ENCODE results near the gene HNRNPCL1.
"Not testable (repeated sequence)": the region's sequence is repeated elsewhere in the genome, so short reads cannot be mapped to it uniquely, and the experiment has no call there.

HNRNPCL1 gene

DNA sequence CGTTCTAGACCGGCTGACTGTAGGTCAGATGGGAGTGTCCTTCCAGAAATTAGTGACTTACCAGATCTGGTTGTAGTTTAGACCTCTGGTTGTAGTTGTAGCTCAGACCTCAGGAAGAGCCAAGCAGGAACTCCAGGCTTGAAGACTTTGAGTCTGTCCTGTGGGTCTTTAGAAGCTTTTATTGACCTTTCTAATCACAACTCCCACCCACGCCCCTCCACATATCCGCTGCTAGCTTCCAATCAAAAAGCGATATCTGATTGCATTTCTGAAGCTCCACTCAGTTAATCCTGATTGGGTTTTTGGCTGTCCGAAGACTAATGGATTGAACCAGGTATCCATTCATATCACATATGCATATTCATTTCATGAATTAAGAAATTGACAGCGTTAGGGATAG is at the start of gene HNRNPCL1:
HNRNPCL1 (minus strand) TSS at position 101 of the 400 bp plus-strand sequence. CDS start 431 bp downstream, outside the sequence.
- not testable (repeated sequence) for DNase-seq

DNA sequence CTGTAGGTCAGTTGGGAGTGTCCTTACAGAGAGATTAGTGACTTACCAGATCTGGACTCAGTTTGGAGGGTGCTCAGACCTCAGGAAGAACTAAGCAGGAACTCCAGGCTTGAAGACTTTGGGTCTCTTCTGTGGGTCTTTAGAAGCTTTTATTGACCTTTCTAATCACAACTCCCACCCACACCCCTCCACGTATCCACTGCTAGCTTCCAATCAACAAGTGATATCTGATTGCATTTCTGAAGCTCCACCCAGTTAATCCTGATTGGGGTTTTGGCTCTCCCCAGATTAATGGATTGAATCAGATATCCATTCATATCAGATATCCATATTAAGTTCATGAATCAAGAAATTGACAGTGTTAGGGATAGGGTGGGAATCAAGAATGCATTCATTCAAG is 49.6 kb upstream of the HNRNPCL1 start, which contains the start of gene PRAMEF10:
PRAMEF10 (minus strand) TSS at position 101 of the 400 bp plus-strand sequence. CDS start 2,423 bp downstream, outside the sequence.
- not testable (repeated sequence) for DNase-seq

DNA sequence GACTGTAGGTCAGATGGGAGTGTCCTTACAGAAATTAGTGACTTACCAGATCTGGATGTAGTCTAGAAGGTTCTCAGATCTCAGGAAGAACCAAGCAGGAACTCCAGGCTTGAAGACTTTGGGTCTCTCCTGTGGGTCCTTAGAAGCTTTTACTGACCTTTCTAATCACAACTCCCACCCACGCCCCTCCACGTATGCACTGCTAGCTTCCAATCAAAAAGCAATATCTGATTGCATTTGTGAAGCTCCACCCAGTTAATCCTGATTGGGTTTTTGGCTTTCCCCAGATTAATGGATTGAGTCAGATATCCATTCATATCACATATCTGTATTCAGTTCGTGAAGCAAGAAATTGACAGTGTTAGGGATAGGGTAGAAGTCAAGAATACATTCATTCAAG is 37.6 kb upstream of the HNRNPCL1 start, which contains the start of gene PRAMEF4:
PRAMEF4 (minus strand) TSS at position 101 of the 400 bp plus-strand sequence. CDS start 2,807 bp downstream, outside the sequence.
- DNase-seq = not testable (repeated sequence)

DNA sequence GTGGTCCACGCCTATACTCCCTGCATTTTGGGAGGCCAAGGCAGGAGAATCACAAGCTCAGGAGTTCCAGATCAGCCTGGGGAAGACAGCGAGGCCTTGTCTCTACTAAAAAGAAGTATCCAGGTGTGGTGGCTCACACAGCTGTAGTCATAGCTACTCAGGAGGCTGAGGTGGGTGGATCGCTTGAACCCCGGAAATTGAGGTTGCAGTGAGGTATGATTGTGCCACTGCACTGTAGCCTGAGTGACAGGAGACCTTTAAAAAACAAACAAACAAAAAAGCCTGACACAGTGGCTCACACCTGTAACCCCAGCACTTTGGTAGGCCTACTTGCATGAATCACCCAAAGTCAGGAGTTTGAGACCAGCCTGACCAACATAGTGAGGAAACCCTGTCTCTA is 29.9 kb upstream of the HNRNPCL1 start:
- DNase-seq = not testable (repeated sequence)

DNA sequence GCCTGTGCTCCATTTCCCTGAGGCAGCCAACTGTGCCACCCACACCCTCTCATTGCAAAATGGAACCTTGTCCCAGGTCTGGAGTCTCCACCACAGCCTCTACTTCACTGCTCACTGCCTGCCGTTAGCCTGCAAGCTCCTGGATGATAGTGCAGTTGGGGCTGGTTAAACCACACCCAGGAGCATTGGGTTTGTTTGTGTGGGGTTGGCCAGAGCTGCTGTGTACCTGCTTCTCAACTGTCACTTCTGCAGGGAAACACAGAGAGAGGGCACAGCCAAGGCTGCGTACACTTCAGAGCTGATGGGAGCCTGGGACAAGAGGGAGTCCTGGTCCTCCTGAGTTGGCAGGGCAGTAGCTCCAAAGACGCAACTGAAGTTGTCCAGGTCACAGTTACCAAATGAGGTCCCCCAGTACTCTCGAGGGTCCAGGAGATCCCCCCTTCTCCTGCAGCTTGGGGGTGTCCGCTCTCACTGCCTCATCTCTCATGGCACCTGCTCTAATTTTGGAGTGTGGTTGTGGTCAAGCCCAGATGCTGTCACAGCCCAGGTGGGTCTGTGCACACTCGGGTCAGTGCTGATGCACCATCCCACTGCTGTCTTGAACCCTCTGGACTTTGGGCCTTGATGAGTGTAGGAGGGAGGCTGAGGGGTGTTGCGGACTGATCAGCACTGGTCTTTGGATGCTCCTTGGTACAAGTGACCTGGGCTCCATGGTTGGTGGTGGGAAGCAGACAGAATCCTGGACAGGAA is 14.8 kb upstream of the HNRNPCL1 start:
- DNase-seq = not testable (repeated sequence)

DNA sequence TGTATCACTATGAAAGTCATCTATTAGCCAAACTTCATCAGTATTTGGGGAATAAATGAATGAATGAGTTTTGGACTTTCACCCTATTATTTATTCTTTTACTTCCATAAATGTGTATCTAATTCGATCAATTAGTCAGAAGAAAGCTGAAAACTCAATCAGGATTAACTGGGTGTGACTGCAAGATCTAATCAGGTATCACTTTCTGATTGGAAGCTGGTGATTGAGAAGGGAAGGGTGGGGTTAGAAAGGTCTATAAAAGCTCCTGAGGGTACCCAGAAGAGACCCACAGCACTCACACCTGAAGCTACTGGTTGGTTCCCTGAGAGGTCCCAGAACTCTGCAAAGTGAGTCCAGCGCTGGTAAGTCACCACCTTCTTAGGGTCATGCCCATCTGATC is 8.3 kb upstream of the HNRNPCL1 start, which contains the start of gene PRAMEF2:
PRAMEF2 (plus strand) TSS at position 301 of the 400 bp plus-strand sequence. CDS start 1,924 bp downstream, outside the sequence.
- not testable (repeated sequence) for DNase-seq

DNA sequence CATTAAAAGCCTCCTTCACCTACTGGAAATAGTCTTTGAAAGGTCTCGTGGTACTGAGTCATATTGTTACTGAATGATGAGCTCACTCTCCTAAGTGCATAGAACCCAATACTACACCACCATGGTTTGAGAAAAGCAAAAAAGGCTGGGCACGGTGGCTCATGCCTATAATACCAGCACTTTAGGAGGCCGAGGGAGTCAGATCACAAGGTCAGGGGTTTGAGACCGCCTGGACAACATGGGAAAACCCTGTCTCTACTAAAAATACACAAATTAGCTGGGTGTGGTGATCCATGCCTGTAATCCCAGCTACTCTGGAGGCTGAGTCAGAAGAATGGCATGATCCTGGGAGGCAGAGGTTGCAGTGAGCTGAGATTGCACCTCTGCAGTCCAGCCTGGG is 3.3 kb upstream of the HNRNPCL1 start:
- DNase-seq = no peak

DNA sequence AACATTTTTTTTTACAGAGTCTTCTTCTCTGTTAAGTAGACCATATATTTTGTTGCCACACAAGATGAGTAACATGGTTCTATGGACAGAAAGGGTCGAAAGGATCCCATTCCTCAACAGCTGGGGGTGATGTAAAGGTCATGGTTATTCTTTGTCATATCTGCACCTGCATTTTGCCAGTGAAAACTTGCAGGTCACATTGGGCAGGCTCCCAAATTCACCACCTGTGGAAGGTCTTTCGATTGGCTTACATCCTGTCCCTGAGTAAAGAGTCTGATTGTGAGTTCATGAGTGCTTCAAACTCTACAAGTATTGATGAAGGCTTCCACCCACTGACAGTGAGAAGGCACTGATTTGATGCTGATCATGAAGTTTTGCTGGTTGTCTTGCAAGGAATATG is 15.3 kb downstream of the HNRNPCL1 start:
- not testable (repeated sequence) for DNase-seq

DNA sequence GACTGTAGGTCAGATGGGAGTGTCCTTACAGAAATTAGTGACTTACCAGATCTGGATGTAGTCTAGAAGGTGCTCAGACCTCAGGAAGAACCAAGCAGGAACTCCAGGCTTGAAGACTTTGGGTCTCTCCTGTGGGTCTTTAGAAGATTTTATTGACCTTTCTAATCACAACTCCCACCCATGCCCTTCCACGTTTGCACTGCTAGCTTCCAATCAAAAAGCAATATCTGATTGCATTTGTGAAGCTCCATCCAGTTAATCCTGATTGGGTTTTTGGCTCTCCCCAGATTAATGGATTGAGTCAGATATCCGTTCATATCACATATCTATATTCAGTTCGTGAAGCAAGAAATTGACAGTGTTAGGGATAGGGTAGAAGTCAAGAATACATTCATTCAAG is 17.2 kb downstream of the HNRNPCL1 start, which contains the start of gene PRAMEF11:
PRAMEF11 (minus strand) TSS at position 101 of the 400 bp plus-strand sequence. CDS start 2,621 bp downstream, outside the sequence.
- not testable (repeated sequence) for DNase-seq

DNA sequence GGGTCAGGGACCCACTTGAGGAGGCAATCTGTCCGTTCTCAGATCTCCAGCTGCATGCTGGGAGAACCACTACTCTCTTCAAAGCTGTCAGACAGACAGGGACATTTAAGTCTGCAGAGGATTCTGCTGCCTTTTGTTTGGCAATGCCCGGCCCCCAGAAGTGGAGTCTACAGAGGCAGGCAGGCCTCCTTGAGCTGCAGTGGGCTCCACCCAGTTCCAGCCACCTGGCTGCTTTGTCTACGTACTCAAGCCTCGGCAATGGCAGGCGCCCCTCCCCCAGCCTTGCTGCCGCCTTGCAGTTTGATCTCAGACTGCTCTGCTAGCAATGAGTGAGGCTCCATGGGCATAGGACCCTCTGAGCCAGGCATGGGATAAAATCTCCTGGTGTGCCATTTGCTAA is 29.5 kb downstream of the HNRNPCL1 start:
- DNase-seq = not testable (repeated sequence)

DNA sequence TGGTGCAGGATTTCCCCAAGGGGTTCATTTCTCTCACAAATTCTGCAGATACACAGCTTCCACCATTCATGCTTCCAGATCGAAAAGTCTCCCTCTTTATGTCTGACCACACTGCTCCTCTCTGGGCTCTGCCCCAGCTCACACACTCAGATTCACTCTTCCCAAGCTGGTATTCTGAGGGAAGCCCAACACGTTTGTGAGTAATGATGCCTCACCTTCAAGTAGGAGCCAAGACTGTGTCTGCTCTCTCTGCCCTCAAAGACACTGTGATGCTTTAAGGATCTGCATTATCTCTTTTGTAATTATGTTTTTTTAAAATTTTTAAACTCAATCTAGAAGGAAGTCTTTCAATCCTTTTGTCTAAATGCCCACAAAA is 37.1 kb downstream of the HNRNPCL1 start:
- DNase-seq = no peak

DNA sequence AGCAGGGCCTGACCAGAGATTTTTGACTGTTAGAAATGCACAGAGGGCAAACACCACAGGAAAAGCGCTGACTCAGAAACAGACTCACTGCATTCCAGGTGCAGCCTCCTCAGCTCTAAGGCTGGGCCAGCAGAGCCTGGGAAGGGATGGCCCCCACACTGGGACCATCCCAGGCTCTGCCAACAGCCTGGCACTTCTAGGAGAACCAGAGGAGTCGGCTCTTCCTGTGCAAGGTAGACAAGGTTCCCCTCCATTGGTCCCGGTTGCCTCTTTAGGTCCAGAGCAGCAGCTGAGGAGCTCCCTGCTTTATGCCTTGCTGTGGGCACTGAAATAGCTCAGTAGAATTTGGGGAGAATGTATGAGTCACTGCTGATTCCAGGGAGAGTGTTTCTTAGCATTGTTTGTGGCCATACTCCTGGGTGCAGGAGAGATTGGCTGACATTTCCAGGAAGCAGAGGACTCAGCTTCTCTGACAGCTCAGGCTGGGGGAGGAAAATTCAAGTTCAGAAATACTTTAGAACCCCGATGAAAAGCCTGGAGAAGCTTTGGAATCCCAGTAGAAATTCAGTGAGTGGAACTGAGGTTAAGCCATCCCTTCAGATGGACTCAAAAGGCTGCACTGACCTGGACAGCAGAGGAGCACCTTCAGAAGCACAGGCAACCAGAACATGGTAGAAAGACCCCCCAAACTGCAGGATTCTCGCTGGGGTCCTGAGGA is 37.7 kb downstream of the HNRNPCL1 start:
- no peak for DNase-seq

DNA sequence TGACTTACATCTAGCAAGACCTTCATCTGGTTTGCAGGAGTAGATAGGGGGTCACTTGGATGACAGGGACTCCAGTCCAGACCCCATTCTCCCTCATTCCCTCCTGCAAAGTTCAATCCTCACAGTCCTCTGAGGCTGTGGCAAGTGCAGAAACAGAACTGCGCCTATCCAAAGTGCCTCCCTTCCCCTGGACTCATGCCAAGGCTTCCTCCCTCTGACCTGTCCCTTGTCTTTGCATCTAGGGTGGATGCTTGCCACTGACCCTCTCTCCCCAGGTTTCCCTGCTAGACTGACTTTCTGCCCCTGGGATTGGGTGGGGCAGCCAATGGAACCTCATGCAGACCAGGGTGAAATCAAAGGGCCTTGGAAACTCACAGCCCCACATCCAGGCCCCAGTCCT is 38.6 kb downstream of the HNRNPCL1 start:
- no peak for DNase-seq

DNA sequence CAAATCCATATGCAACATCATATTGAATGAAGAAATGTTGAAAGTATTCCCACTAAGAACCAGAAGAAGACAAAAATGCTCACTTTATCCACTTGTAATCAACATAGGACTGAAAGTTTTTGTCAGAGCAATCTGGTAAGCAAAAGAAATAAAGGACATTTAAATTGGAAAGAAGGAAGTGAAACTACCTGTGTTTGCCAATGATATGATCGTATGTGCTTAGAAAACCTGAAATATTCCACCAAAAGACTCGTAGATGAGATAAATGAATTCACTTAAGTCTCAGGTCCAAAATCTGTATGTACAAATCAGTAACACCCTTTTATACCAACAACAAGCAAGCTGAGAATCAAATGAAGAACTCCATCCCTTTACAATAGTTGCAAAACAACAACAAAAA is 48.8 kb downstream of the HNRNPCL1 start:
- no peak for DNase-seq

DNA sequence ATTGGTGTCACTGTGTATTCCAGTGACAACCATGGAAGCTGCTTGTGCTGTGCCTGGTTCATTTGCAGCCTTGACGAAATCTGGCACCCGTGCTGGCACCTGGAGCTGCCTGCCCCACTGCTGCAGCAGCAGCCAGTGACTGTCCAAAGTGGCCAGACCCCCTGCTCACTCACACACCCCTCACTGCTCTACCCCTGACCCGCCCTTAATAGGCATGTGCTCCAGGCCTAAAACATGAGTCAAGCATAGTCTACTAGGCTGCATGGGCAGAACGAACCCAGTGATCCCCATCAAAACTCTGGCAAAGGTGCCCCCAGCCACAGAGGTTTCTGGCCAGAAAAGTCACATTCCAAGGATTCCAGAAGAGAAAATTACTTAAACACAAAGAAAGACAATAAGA is 49.6 kb downstream of the HNRNPCL1 start:
- DNase-seq = no peak
